GM19043 (cell line): ENCODE results near the gene CD6.
A peak's percentile ranks its signal among the peaks of the same experiment; 100 is the strongest.

Experiments
- ATAC-seq: cut with Tn5 transposase; IDR thresholded peaks from one replicate; pipeline ENCODE4 v1.9.1; 2021; ENCODE audit warnings: low read depth; ENCODE audit not compliant: unreplicated experiment

The CD6 gene

DNA sequence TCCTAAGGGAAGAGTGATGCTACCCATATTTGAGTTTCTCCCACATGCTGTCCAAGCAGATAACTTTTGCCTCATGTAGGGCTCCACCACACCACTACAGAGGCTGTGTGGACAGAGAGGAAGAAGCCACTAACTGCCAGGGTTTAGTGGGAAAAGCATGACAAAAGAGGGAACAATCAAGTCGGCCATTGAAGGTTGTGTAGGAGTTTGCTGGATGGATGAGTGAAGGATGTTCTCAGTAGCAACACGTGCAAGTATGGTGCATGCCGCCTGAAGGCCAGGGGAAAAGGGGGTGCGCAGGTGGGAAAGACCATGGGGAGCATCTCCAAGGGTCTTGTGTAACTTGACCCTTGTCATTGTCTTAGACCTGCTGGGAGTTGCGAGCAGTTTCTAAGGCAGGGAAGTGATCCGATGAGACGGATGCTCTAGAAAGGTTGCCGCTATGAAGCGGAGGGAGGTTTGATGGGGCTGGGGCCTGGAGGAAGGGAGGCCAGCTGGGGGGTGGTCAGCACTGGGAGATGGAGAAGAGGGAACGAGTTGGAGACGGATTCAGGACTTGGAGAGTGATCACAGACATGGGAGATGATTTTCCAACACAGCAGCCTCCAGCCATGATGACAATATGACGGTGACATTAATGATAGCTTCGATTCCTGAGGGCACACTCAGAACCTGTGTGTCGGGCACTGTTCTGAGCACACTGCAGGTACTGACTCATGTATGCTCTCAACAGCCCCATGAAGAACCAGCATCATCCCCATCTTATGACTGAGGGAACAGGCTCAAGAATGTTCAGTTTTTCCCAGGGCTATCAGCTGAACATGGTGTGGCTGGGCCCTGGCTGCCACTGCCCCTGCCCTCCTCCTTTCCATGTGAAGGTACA lies 53.7 kb downstream of the CD6 start:
- no peak for ATAC-seq

DNA sequence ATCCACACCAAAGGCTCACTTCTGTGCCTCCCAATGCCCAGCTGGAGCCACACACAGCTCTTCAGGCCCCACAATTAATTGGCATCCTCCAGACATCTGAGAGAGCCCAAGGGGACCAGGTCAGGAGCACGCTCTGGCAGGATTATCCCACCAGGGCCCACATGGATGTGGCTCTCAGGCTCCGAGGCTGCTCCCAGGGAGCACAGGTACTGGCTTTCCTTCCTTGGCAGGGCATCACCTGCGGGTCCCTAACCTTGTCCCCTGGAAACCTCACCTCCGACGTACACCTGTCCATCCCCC lies 54.3 kb downstream of the CD6 start:
- ATAC-seq, result no peak

DNA sequence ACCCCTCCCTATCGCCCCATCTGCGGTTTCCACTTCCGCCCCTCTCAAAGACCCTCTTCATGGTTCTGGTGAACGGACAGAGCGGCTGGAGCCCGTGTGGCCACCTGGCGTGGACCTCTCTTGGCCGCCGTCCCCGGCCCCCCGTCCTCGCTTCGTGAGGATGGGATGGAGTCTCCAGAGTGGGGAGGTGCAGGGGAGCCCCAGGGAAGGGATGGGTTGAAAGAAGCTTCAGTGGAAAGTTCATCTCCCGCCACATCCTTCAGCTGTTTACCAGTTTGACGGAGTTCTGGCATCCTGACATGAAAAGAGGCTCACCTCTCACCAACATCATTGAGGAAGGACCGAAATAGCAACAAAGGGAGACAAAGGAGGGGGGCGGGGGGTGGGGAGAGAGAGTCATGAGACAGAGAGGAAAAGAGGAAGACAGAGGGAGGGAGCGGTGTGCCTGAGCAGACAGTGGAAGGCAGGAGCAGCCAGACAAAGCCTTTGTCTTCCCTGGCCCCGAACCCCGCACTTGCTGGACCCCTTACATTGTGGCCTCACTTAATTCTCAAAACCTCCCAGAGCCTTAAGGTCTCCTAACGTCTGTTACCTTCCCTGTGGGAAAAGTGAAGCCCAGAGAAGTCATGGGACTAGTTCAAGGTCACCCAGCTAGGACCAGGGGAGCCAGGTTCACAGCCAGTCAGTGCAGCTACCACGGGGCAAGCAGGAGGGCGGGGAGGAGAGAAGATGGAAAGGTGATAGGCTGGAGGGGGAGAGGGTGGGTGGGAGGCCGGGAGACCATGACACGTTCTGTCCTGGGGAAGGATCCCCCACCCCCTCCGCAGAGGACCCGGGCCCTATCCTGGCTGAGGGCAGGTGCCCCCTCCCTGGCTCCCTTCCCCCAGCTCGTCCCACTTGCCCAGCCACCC lies 54.9 kb downstream of the CD6 start:
- ATAC-seq, result no peak

DNA sequence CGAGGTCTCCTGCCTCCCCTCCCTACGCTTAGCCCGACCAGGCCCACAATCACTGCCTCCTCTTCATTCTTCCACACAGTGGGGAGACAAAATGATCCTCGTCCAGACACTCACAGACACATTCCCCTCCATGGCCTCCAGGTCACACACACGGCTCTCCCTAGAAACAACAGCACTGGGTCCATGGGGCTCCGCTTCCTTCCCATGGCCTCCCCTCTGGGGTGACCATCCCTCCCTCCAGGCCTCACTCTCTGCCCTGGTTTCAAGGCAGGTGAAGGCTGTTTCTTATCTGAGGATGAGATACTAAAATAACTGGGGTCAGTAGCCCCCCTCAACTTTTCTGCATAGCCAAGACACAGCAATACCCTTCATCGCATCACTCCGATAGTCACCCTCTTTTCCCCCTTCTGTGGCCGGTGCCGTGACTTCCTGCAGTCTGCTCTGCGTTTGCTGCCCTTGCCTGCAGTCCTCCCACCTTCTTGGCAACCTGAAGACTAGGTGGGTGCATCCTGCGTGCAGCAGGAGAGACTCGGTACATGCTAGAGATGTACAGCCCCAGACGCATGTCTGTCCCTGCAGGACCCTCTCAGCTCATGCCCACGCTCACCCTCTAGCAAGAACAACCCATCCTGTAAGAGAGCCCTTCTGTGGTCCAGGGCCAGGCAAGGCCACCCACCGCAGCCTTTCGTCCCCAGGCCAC lies 55.8 kb downstream of the CD6 start:
- ATAC-seq, result no peak

DNA sequence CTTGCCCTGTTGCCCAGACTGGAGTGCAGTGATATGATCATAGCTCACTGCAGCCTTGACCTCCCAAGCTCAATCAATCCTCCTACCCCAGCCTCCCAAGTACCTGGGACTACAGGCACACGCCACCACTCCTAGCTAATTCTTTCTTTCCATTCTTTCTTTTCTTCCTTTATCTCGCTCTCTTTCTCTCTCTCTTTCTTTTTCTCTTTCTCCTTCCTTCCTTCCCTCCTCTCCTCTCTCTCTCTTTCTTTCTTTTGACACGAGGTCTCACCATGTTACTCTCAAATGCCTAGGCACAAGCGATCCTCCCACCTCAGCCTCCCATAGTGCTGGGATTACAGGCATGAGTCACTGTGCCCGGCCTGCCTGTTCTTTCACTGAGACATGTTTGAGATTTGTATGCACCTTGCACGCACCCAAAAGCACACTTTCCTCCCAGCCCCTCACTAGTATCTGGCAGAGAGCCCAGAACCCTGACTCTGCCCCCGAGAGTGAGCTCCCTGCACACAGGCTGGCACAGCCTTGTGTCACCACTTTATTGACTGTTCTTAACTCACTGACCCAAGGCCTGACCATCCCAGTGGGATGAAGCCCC lies 56.8 kb downstream of the CD6 start:
- ATAC-seq, result peak; percentile 90

DNA sequence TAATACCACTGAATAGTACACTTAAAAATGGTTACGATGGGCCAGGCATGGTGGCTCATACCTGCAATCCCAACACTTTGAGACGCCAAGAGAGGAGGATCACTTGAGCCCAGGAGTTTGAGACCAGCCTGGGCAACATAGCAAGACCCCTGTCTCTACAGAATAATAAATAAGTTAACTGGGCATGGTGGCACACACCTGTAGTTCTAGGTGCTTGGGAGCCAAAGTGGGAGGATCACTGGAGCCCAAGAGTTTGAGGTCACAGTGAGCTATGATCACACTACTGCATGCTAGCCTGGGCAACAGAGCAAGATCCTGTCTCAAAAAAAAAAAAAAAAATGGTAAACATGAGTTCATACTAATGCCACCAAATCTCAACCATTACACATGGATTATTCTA lies 61.3 kb downstream of the CD6 start:
- ATAC-seq, result no peak

DNA sequence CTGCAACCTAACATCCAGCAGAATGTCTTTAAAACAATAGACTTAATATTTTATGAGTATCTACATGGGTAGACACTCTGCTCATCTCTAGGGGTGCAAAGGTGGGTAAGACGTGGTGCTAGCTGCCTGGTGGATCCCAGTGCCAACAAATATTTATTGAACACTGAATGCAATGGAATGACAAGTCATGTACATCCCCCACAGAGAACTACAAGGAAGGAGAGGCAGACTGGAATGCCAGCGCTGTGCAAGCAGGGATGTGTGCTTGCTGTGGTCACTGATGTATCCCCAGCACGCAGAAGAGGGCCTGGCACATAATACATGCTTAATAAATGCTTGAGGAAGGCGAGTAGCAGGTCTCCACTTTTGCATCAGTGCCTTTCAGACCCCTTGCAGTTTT lies 61.9 kb downstream of the CD6 start:
- ATAC-seq, result no peak

DNA sequence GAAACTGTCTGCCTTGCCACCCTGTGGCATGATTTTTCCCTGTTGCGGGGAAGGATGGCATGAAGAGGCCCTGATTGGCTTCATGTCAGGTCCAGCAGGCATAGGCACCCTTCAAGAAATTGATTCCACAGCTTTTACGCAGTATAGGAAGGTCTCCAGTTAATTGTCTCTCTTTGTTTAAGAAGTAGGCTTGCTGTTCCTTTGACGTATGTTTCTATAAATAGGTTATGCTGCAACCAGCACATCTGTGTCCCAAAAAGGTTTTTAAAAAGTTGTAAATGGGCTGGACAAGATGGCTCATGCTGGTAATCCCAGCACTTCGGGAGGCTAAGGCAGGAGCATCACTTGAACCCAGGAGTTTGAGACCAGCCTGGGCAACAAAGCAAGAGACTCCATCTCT lies 62.6 kb downstream of the CD6 start:
- no peak for ATAC-seq

DNA sequence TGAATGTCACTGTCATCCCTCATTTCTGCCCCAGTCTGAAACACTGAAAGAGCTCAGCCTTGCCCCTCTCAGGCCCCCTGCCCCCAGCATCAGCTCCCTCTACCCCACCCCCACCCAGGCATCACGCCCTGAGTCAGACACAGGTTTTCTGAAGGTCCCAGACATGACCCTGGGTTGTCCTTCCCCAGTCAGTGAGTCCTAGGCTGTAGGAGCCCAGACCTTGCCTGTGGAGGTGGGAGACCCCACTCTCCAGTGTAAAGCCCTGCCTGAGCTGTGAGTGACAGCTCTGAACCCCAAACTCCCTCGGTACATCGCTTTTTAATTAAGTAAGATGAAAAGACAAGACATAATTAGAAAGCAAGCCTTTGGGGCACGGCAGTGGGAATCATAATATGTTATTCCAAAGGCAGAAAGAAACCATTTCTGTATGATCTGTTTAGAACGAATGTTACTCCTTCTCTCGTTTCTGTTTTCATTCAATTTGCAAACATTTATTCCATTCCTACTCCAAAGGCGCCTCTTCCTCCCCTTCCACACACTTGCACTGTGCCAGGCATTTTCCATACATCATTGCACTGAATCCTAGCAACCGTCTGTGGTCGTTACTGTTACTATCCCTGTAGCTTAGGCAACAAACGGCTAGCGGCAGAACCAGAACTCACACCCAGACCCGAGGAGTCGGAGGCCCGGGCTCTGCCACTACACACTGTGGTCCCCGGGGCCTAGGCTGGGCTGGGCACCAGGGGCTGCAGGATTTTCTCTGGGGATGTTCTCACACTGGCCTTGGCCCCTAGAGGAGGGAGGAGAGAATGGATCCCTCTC lies 63.4 kb downstream of the CD6 start:
- no peak for ATAC-seq

DNA sequence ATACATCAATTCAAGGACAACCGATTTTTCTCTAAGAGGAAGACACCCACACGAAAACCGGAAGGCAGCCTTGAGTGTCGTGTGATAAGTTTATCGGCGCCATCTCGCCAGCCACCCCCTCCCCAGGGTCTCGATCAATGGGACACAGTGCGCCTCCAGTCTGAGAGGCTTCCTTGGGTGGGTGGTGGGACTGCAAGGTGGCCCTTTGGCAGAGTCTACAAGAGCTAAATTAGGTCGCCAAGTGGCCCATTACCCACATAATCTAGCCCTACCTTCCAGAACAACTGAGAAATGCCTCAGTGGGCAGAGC lies 64.0 kb downstream of the CD6 start:
- no peak for ATAC-seq

DNA sequence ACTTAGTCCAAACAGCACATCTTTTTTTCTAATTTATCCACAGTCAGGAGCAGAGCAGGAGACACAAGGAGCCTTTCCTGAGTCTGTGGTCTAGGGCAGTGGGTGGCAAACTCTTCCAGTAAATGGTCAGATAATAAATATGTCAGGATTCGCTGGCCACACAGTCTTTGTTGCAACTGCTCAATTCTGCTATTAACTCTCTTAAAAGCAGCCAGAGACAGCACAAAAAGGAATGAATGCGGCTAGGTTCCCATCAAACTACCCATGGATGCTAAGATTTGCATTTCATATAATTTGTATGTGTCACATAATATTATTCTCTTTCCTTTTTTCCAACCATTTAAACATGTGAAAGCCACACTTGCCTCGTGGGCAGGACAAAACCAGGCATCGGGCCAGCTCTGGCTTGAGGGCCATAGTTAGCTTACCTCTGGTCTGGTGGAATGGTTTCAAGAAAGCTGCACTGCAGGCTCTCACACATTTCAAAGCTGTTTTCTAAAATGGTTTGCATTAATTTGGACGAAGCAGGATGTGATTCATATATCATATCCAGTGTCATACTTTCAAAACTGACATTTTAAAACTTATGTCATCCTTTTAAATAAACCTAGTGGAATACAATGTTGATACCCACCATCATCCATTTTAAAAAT lies 66.1 kb downstream of the CD6 start:
- ATAC-seq, result no peak

DNA sequence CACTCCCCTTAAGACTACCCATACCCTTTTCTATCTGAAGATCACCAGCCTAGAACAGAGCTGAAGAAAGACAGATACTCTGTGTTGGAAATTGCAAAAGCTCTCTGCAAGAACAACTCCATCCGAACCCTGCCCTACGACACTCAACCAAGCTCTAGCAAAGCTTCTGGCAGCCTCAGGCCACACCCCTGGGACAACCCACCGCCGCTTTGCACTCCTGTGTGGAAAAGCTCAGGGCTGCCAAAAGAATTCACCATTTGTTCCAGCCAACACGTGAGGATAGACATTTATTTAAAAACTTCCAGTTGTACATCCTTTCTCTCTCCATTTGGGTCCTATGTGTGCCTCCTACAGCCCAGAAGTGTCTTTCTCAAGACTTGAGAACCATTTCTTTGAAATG lies 68.4 kb downstream of the CD6 start:
- no peak for ATAC-seq

DNA sequence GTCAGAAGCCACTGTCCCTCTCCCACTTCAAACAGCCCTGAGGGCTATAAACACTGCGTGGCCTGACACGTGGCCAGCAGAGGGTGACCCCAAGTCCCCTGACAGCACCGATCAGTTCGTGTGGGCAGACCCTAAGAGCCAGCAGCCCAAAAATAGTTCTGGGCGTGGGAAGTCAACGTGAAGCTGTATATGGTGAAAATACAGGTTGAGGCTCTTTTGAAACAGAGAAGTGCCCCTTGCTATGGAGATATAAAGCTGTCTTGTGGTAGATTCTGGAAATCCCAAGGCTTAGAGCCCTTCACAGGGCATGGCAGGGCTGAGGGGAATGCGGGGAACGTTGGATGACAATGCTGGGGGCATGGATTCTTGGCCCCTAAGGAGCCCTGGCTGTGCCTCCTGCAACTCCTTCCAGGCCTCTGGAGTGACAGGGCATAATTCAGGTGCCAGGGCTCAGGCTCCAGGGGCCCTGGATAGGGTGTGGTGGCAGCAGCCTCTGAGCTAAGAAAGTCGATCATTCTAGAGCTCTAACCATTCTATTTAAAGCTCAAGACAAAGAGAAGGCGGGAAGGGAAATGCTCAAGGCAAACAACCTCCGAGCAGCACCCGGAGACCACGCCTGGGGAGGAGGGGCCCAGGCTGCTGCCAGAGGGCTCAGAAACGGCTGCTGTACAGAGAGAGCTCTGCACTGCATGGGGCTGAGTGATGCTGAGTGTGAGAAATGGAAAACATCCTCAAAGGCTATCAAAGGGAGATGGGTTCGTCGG lies 70.5 kb downstream of the CD6 start:
- peak; percentile 78 for ATAC-seq

DNA sequence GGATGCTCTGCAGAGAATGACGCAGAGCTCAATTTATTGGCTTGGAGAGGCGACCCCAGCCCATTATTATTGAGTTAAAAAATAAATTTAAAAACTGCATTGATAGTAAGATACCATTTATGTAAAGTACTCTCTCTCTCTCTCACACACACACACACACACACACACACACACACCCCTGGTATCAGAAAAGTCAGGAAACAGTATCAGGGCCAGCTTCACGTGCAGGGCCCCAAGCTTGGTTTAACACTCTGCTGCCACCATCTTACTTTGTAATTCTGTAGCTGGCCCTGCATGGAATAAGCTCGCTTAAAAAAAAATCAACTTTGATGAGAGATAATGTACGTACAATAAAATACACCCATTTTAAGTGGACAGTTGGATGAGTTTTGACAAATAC lies 71.1 kb downstream of the CD6 start:
- no peak for ATAC-seq

DNA sequence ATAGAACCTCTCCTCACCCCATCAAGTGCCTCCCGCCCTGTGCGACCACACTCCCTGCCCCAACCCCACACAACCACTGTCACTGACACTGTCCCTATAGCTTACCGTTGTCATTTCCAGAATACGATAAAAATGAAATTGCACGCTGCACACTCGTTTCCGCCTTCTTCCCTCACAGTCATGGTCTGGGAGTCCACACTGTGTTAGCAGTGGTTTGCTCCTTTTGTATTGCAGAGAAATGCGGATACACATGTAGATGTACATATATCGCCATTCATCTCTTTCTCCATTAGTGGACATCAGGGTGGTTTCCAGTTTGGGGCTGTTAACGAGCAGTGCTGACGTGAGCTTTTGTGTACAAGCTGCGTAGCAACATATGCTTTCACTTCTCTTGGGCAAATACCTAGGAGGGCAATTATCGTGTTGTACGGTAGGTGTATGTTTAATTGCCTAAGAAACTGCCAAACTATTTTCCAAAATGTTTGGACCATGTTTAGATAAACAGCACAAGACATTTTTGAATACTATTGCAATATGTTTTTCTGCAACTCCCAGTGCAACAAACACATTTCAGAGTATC lies 71.6 kb downstream of the CD6 start:
- ATAC-seq, result no peak

DNA sequence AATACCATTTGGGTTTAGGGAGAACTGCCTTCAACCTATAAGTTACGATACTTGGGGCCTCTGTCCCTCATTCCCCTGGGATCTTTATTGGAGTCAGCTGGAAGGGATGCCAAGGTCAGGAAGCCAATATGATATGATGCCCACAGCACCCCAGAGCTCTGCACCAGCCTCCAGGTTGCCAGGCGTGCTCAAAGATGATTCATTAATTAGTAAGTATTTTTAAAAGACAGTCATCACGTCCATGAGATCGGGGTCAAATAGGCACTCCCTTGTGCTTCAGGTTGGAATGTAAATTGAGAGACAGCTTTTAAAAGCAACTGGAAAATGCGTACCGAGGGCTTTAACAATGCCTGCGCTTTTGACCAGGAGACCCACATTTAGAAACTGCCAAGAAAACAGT lies 73.8 kb downstream of the CD6 start:
- no peak for ATAC-seq

DNA sequence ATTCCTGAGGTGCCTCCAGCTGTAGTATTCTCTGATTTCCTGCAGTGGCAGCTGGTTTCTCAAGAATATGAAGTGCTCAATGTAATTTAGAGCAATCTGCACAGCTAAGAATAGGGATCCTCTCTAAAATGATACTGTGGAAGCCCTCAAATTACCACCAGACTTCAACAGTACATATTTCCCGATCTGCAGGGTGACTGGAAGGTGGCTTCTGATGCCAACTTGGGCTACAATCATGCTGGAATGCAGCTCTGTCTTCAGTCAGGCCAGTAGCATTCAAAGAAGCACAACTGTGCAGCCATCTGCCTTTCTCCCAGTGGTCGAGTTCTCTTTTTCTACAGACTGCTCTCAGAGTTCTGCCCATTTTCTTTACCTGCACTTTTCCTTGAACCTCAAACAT lies 75.4 kb downstream of the CD6 start:
- ATAC-seq, result no peak

DNA sequence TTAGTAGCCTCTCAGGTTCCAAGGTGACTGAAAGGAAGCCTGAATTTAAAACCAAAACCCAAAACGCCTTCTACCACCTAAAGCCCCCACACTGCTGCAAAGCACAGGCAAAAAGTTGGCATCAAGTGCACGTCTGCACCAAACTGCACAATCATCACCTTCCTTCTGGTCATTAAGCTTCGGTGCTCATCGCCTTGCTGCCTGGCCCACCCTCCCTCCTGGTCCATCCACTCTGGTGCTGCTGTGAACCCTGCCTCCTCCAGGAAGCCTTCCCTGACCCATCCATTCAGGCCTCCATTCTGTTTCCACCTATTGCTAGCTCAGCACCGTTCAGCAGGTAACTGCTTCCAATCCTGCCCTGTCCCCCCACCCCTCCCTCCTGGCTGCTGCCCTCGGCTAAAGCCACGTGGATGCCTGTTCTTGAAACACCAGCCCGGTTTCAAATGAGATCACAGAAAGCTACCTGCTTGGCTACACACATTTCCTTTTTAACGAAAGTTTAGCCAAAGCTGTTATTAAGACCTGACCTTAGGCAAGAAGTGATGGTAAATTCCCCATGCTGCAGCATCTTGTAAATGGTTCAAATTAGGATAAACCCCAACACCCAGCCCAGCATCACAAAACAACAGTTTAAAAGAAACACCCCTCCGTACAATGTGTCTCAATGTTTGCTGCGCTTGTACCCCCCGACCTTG lies 77.0 kb downstream of the CD6 start:
- no peak for ATAC-seq
